Liver (tissue), 9 donors: ENCODE measurements around the gene C2orf49. TPM values are rescaled to one million over a fixed set of nuclear protein-coding genes. Genes with fewer than 3 reads are reported as not detected.

ENCODE experiments used
- DNase-seq: peaks from one replicate; pipeline ENCODE4 v3.0.0-alpha.2; 2017; ENCODE audit warnings: low spot score
- H3K27ac ChIP-seq, 2 donors: one replicate each; pipeline ENCODE4 v1.7.0; 2013; ENCODE audit warnings: inconsistent platforms in 2 of 2, low read length in 2 of 2, control low read depth in 1 of 2, low read depth in 1 of 2, mild to moderate bottlenecking in 1 of 2
- H3K27me3 ChIP-seq, 4 donors: one replicate each; pipeline versions ENCODE4 v1.6.1 to v1.7.0; 2013; ENCODE audit warnings: low read length in 3 of 4, inconsistent platforms in 1 of 4, mild to moderate bottlenecking in 1 of 4, moderate library complexity in 1 of 4; ENCODE audit not compliant: control insufficient read depth in 4 of 4, insufficient read depth in 4 of 4
- H3K36me3 ChIP-seq, 4 donors: one replicate each; pipeline versions ENCODE4 v1.6.1 to v1.7.0; 2013; ENCODE audit warnings: low read length in 3 of 4, mild to moderate bottlenecking in 3 of 4, low read depth in 1 of 4, moderate library complexity in 1 of 4; ENCODE audit not compliant: control insufficient read depth in 4 of 4, insufficient read depth in 3 of 4
- H3K4me1 ChIP-seq, 4 donors: one replicate each; pipeline versions ENCODE4 v1.6.1 to v1.7.0; 2013; ENCODE audit warnings: low read length in 3 of 4, mild to moderate bottlenecking in 3 of 4, moderate library complexity in 1 of 4; ENCODE audit not compliant: control insufficient read depth in 4 of 4, insufficient read depth in 4 of 4
- H3K4me3 ChIP-seq, 3 donors: one replicate each; pipeline versions ENCODE4 v1.6.1 to v1.7.0; 2013; ENCODE audit warnings: low read length in 3 of 3, control low read depth in 1 of 3, low read depth in 1 of 3, mild to moderate bottlenecking in 1 of 3
- H3K9ac ChIP-seq, 2 donors: one replicate each; pipeline ENCODE4 v1.7.0; 2013; ENCODE audit warnings: low read length in 2 of 2, mild to moderate bottlenecking in 2 of 2, moderate library complexity in 2 of 2, control low read depth in 1 of 2, low read depth in 1 of 2
- H3K9me3 ChIP-seq, 4 donors: one replicate each; pipeline versions ENCODE4 v1.6.1 to v1.7.0; 2013; ENCODE audit warnings: low read length in 3 of 4; ENCODE audit not compliant: control insufficient read depth in 4 of 4
- ATF3 ChIP-seq: IDR thresholded peaks from 2 replicates; pipeline ENCODE4 v1.6.1; 2016; ENCODE audit warnings: antibody characterized with exemption
- CTCF ChIP-seq: fragments of 150-350 bp; IDR thresholded peaks from 2 replicates; pipeline ENCODE4 v1.5.1; 2017; ENCODE audit warnings: improper control_type of control experiment, low read depth, low read length; ENCODE audit not compliant: missing input control
- FOXA1 ChIP-seq: IDR thresholded peaks from 2 replicates; pipeline ENCODE4 v1.6.1; 2016; ENCODE audit warnings: antibody characterized with exemption
- FOXA2 ChIP-seq: IDR thresholded peaks from 2 replicates; pipeline ENCODE4 v1.6.1; 2016; ENCODE audit warnings: antibody characterized with exemption
- GABPA ChIP-seq, 2 donors: IDR thresholded peaks in 1 of 2; conservative IDR thresholded peaks in 1 of 2; 2 replicates each; pipeline ENCODE4 v1.6.1; 2016; ENCODE audit warnings: antibody characterized with exemption in 2 of 2, mild to moderate bottlenecking in 1 of 2, moderate library complexity in 1 of 2
- HNF4A ChIP-seq, 2 donors: conservative IDR thresholded peaks; 2 replicates each; pipeline ENCODE4 v1.6.1; 2016; ENCODE audit warnings: antibody characterized with exemption in 2 of 2, mild to moderate bottlenecking in 2 of 2
- HNF4G ChIP-seq: IDR thresholded peaks from 2 replicates; pipeline ENCODE4 v1.6.1; 2016; ENCODE audit warnings: antibody characterized with exemption
- JUND ChIP-seq, 2 donors: IDR thresholded peaks; 2 replicates each; pipeline ENCODE4 v1.6.1; 2016; ENCODE audit warnings: antibody characterized with exemption in 2 of 2
- MAX ChIP-seq: IDR thresholded peaks from 2 replicates; pipeline ENCODE4 v1.6.1; 2016; ENCODE audit warnings: antibody characterized with exemption
- NR2F2 ChIP-seq: IDR thresholded peaks from 2 replicates; pipeline ENCODE4 v1.6.1; 2016; ENCODE audit warnings: antibody characterized with exemption
- RAD21 ChIP-seq, 2 donors: IDR thresholded peaks; 2 replicates each; pipeline ENCODE4 v1.6.1; 2016; ENCODE audit warnings: antibody characterized with exemption in 2 of 2, mild to moderate bottlenecking in 2 of 2
- RXRA ChIP-seq, 2 donors: IDR thresholded peaks; 2 replicates each; pipeline ENCODE4 v1.6.1; 2017 to 2018; ENCODE audit warnings: antibody characterized with exemption in 2 of 2, mild to moderate bottlenecking in 1 of 2
- SP1 ChIP-seq: IDR thresholded peaks from 2 replicates; pipeline ENCODE4 v1.6.1; 2018; ENCODE audit warnings: antibody characterized with exemption, mild to moderate bottlenecking
- TAF1 ChIP-seq: conservative IDR thresholded peaks from 2 replicates; pipeline ENCODE4 v1.6.1; 2016; ENCODE audit warnings: antibody characterized with exemption, mild to moderate bottlenecking
- YY1 ChIP-seq: IDR thresholded peaks from 2 replicates; pipeline ENCODE4 v1.6.1; 2016; ENCODE audit warnings: antibody characterized with exemption, mild to moderate bottlenecking
- ZBTB33 ChIP-seq: IDR thresholded peaks from 2 replicates; pipeline ENCODE4 v1.6.1; 2016; ENCODE audit warnings: antibody characterized with exemption
- WGBS: extraction: QIAGEN DNeasy Blood & Tissue Kit; methylation state at CpG from one replicate; pipeline ENCODE4 v1.1.7; 2013; 5-methylcytosine and 5-hydroxymethylcytosine counted together
- polyA plus RNA-seq, 2 donors: library from polyadenylated mRNA; stranded (reverse) in 1 of 2; unstranded in 1 of 2; fragments of 200-250 nt in 1 of 2; fragments of >200 nt in 1 of 2; fragmentation: Nextera tagmentation in 1 of 2; extraction: Ambion mirVana in 1 of 2; gene quantifications; one replicate each; pipeline versions ENCODE4 v1.2.1 to v1.2.3, GENCODE V29; 2013 to 2015
- total RNA-seq, 2 donors: library from RNA; depleted of rRNA; stranded (reverse); fragments of >200 nt; gene quantifications; one replicate each; pipeline ENCODE4 v1.2.3, GENCODE V29; 2014
- donor health status: healthy.
- donor health status: healthy.
- donor health status: healthy.
- donor health status: healthy.
- donor health status: healthy.

Gene C2orf49
- total and polyA plus RNA-seq, 4 donors, result 3.3 to 8.2 (median 8.1) TPM

- Histone ChIP-seq H3K9me3 (no peaks in the 10 kb centered on the region), H3K36me3 (peaks cover 0 to 8% (median 0%) of the 10 kb centered on the region in 4 donors), H3K4me1 (no peaks in the 10 kb centered on the region), H3K27ac (no peak overlapping the region), H3K27me3 (no peaks in the 10 kb centered on the region), H3K9ac (no peak overlapping the region), H3K4me3 (no peak overlapping the region)
- WGBS, result 75% methylated on average over 7 of the region's 7 CpGs
- no peak for DNase-seq
- TF ChIP-seq ZBTB33 (no peak), YY1 (no peak), HNF4G (no peak), RXRA (IDR thresholded peaks at IDR 0.05) (no peak), RAD21 (IDR thresholded peaks at IDR 0.05) (no peak), FOXA2 (no peak), NR2F2 (no peak), FOXA1 (no peak), JUND (IDR thresholded peaks at IDR 0.05) (no peak), HNF4A (conservative IDR thresholded peaks at IDR 0.05) (no peak), ATF3 (no peak), MAX (no peak), SP1 (no peak)
Measured at GRCh38 chr2:105384216-105384615, 46.9 kb downstream of the C2orf49 start.

GRCh38 chr2:105384861-105385260, 47.5 kb downstream of the C2orf49 start:
- TF ChIP-seq JUND (IDR thresholded peaks at IDR 0.05) (no peak), TAF1 (no peak), CTCF (no peak), RAD21 (IDR thresholded peaks at IDR 0.05) (no peak), ZBTB33 (no peak), HNF4A (conservative IDR thresholded peaks at IDR 0.05) (no peak), GABPA (IDR thresholded peaks at IDR 0.05 in 1 of 2, conservative IDR thresholded peaks at IDR 0.05 in 1 of 2) (no peak), FOXA1 (no peak)
- H3K27ac ChIP-seq, result no peak overlapping the region
- no peak overlapping the region for H3K4me3 ChIP-seq
- peaks cover 0 to 8% (median 0%) of the 10 kb centered on the region in 4 donors for H3K36me3 ChIP-seq
- H3K27me3 ChIP-seq, result no peaks in the 10 kb centered on the region
- H3K4me1 ChIP-seq, result no peaks in the 10 kb centered on the region
- 88% methylated on average over 5 of the region's 5 CpGs for WGBS
- H3K9me3 ChIP-seq, result no peaks in the 10 kb centered on the region
- H3K9ac ChIP-seq, result no peak overlapping the region
- no peak for DNase-seq
